Nephron (organoid): ENCODE results near the gene DHDDS.
A peak's percentile ranks its signal among the peaks of the same experiment; 100 is the strongest.

Experiments
- H3K27ac Mint-ChIP-seq, 3 experiments: 2 replicates each; pipeline ENCODE4 v1.8.0; 2020; ENCODE audit warnings: mixed read lengths in 3 of 3, mild to moderate bottlenecking in 2 of 3, moderate library complexity in 1 of 3
- H3K27me3 Mint-ChIP-seq: 2 replicates; pipeline ENCODE4 v1.8.0; 2021; ENCODE audit warnings: low read depth, mild to moderate bottlenecking, moderate library complexity, mixed read lengths
- H3K36me3 Mint-ChIP-seq: 2 replicates; pipeline ENCODE4 v1.8.0; 2020; ENCODE audit warnings: low read depth, mixed read lengths
- H3K4me1 Mint-ChIP-seq: 2 replicates; pipeline ENCODE4 v1.8.0; 2020; ENCODE audit warnings: mixed read lengths
- H3K4me3 Mint-ChIP-seq, 3 experiments: 2 replicates each; pipeline ENCODE4 v1.8.0; 2020; ENCODE audit warnings: mild to moderate bottlenecking in 3 of 3, mixed read lengths in 3 of 3, moderate library complexity in 2 of 3
- H3K9me3 Mint-ChIP-seq: 2 replicates; pipeline ENCODE4 v1.8.0; 2020; ENCODE audit warnings: mixed read lengths
- TF ChIP-seq, protein P1 (sequence below), 3 experiments: fragments of 200-600 bp; sonication (generic); IDR thresholded peaks; one replicate each; pipeline ENCODE4 v1.5.0; 2021; ENCODE audit warnings: antibody characterized with exemption in 3 of 3; ENCODE audit not compliant: unreplicated experiment in 3 of 3

The DHDDS gene

DNA sequence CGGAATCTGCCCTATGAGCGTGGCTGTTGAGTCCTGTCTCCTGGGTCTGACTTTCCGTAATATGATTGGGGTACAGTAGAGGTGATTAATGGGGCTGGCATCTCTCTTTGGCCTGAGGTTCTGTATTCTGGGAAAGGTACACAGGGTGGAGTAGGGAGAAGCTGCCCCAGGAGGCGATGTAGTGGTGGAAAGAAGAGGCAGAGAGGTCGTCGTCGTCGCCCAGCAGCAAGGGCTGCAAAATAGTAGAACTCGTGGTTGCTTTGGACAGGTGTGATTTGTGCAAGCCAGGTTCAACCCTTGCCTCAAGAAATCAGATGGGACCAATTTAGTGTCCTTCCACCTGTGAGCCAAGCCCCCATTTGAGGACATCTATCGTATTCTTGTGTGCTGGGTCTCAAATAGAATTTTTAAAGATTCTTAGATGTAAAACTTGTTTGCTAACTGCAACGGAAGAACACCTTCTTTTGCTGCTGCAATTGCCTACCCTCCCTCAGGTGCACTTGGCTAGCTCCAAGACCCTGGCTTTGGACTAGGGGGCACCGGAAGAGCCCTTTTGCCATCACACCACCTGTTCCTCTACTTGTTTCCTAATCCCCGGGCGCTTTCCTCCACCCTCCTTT is 38.9 kb downstream of the DHDDS start:
- Mint-ChIP-seq H3K4me3 (peak overlapping the region; percentile 97 to 98 (median 97)), H3K4me1 (peaks cover 61% of the 10 kb centered on the region), H3K27me3 (no peaks in the 10 kb centered on the region), H3K9me3 (no peaks in the 10 kb centered on the region), H3K36me3 (peaks cover 53% of the 10 kb centered on the region), H3K27ac (peak overlapping the region; percentile 98 to 100 (median 99))
- TF ChIP-seq, protein P1, sequence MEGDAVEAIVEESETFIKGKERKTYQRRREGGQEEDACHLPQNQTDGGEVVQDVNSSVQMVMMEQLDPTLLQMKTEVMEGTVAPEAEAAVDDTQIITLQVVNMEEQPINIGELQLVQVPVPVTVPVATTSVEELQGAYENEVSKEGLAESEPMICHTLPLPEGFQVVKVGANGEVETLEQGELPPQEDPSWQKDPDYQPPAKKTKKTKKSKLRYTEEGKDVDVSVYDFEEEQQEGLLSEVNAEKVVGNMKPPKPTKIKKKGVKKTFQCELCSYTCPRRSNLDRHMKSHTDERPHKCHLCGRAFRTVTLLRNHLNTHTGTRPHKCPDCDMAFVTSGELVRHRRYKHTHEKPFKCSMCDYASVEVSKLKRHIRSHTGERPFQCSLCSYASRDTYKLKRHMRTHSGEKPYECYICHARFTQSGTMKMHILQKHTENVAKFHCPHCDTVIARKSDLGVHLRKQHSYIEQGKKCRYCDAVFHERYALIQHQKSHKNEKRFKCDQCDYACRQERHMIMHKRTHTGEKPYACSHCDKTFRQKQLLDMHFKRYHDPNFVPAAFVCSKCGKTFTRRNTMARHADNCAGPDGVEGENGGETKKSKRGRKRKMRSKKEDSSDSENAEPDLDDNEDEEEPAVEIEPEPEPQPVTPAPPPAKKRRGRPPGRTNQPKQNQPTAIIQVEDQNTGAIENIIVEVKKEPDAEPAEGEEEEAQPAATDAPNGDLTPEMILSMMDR (IDR thresholded peaks at IDR 0.05; ENCODE audit: unreplicated experiment in 3 of 3): no peak

GRCh38 chr1:26471498-26472319 is 39.6 kb downstream of the DHDDS start:
- H3K36me3 Mint-ChIP-seq: peaks cover 57% of the 10 kb centered on the region
- H3K27me3 Mint-ChIP-seq: no peaks in the 10 kb centered on the region
- peaks cover 62% of the 10 kb centered on the region for H3K4me1 Mint-ChIP-seq
- TF ChIP-seq, protein P1 (IDR thresholded peaks at IDR 0.05; ENCODE audit: unreplicated experiment in 3 of 3): no peak
- no peaks in the 10 kb centered on the region for H3K9me3 Mint-ChIP-seq
- H3K4me3 Mint-ChIP-seq: peak overlapping the region; percentile 97 to 98 (median 97)
- peak overlapping the region; percentile 98 to 100 (median 99) for H3K27ac Mint-ChIP-seq

GRCh38 chr1:26472320-26472900 is 40.3 kb downstream of the DHDDS start, which contains the start of gene HMGN2:
Gene HMGN2, plus strand, starts transcription at chr1:26472440. Its CDS starts 173 bp downstream, at chr1:26472613.
- peak within 1 kb of the TSS; percentile 98 to 100 (median 99) for H3K27ac Mint-ChIP-seq
- H3K4me1 Mint-ChIP-seq: peaks cover 62% of the 10 kb centered on the region
- TF ChIP-seq, protein P1 (IDR thresholded peaks at IDR 0.05; ENCODE audit: unreplicated experiment in 3 of 3): no peak
- H3K36me3 Mint-ChIP-seq: peaks cover 57% of the 10 kb centered on the region
- no peaks in the 10 kb centered on the region for H3K9me3 Mint-ChIP-seq
- H3K4me3 Mint-ChIP-seq: peak within 1 kb of the TSS; percentile 97 to 98 (median 97)
- no peaks in the 10 kb centered on the region for H3K27me3 Mint-ChIP-seq

GRCh38 chr1:26472901-26473845 is 41.1 kb downstream of the DHDDS start:
- Mint-ChIP-seq H3K27me3 (no peaks in the 10 kb centered on the region), H3K9me3 (no peaks in the 10 kb centered on the region), H3K27ac (peak overlapping the region; percentile 41 to 86 (median 84)), H3K36me3 (peaks cover 55% of the 10 kb centered on the region), H3K4me3 (peak overlapping the region; percentile 90 to 93 (median 92)), H3K4me1 (peaks cover 58% of the 10 kb centered on the region)
- TF ChIP-seq, protein P1 (IDR thresholded peaks at IDR 0.05; ENCODE audit: unreplicated experiment in 3 of 3): no peak

DNA sequence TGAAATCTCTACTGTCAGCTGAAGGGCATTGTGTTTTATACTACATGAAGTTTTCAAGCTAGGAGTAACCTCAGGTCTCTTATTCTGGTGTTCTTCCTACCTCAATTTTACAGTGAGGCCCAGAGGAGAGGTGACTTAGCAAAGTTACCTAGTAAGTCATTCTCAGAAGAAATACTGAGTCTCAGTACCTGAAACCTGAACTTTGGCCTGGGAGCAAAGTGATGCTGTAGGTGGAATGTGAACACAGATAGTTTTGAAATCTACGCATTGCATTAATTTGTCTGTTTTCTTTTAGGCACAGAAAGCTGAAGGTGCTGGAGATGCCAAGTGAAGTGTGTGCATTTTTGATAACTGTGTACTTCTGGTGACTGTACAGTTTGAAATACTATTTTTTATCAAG is 42.7 kb downstream of the DHDDS start:
- peaks cover 42% of the 10 kb centered on the region for H3K4me1 Mint-ChIP-seq
- no peaks in the 10 kb centered on the region for H3K27me3 Mint-ChIP-seq
- TF ChIP-seq, protein P1 (IDR thresholded peaks at IDR 0.05; ENCODE audit: unreplicated experiment in 3 of 3): no peak
- H3K36me3 Mint-ChIP-seq: peaks cover 55% of the 10 kb centered on the region
- H3K4me3 Mint-ChIP-seq: peak overlapping the region; percentile 90 to 93 (median 92)
- H3K27ac Mint-ChIP-seq: peak overlapping the region in 1 of 3 experiments; percentile 18
- H3K9me3 Mint-ChIP-seq: no peaks in the 10 kb centered on the region
